CD4-positive, alpha-beta T cell (primary cell): ENCODE results near the gene POLE. TPM values are rescaled to one million over a fixed set of nuclear protein-coding genes. Genes with fewer than 3 reads are reported as not detected.

Experiments used
- ATAC-seq: fragments of 200-7000 bp; cut with Tn5 transposase; one replicate; pipeline ENCODE4 v1.10.0; 2022; ENCODE audit warnings: mild to moderate bottlenecking; ENCODE audit not compliant: poor library complexity
- CTCF ChIA-PET: fragments of 350-600 bp; sonication (Branson Sonifier 250); formaldehyde crosslinking; loops from one replicate; lab custom pipeline; 2021; ENCODE audit warnings: antibody characterized with exemption, inconsistent platforms; lab: Charles Lee
- POLR2A ChIA-PET: fragments of 350-600 bp; sonication (Branson Sonifier 250); formaldehyde crosslinking; loops from one replicate; lab custom pipeline; 2021; ENCODE audit warnings: antibody characterized with exemption, inconsistent platforms; lab: Charles Lee
- DNase-seq, 14 experiments: peaks; one replicate each; pipeline ENCODE4 v3.0.0-alpha.2; 2013 to 2020; ENCODE audit warnings: mixed read lengths in 2 of 14
- H3K27ac ChIP-seq, 2 donors: one replicate each; pipeline versions ENCODE4 v1.5.1 to v1.7.0; 2013; ENCODE audit warnings: low read length in 2 of 2, low read depth in 1 of 2, mild to moderate bottlenecking in 1 of 2
- H3K27me3 ChIP-seq, 2 experiments: 1 replicate in 1 of 2; 2 replicates in 1 of 2; pipeline versions ENCODE4 v1.6.1 to v1.7.0; 2013; ENCODE audit warnings: low read length in 2 of 2, control low read depth in 1 of 2, mild to moderate bottlenecking in 1 of 2, moderate library complexity in 1 of 2; ENCODE audit not compliant: insufficient read depth in 2 of 2, control insufficient read depth in 1 of 2
- H3K36me3 ChIP-seq: one replicate; pipeline ENCODE4 v1.6.1; 2013; ENCODE audit warnings: low read length, control low read depth; ENCODE audit not compliant: insufficient read depth
- H3K4me1 ChIP-seq: one replicate; pipeline ENCODE4 v1.6.1; 2013; ENCODE audit warnings: low read length, control low read depth; ENCODE audit not compliant: insufficient read depth
- H3K4me3 ChIP-seq: one replicate; pipeline ENCODE4 v1.5.1; 2013; ENCODE audit warnings: mild to moderate bottlenecking, low read length, moderate library complexity
- H3K9me3 ChIP-seq, 2 experiments: 1 replicate in 1 of 2; 2 replicates in 1 of 2; pipeline versions ENCODE4 v1.6.1 to v1.7.0; 2013; ENCODE audit warnings: low read length in 2 of 2, mild to moderate bottlenecking in 2 of 2, control low read depth in 1 of 2, moderate library complexity in 1 of 2; ENCODE audit not compliant: control insufficient read depth in 1 of 2, insufficient read depth in 1 of 2
- H3K27ac Mint-ChIP-seq: one replicate; pipeline ENCODE4 v1.8.0; 2020; ENCODE audit warnings: mixed read lengths
- H3K27me3 Mint-ChIP-seq: one replicate; pipeline ENCODE4 v1.8.0; 2021; ENCODE audit warnings: mixed read lengths
- H3K36me3 Mint-ChIP-seq: one replicate; pipeline ENCODE4 v1.8.0; 2021; ENCODE audit warnings: low read depth, mixed read lengths
- H3K4me1 Mint-ChIP-seq: one replicate; pipeline ENCODE4 v1.8.0; 2021; ENCODE audit warnings: low read depth, mixed read lengths
- H3K4me3 Mint-ChIP-seq: one replicate; pipeline ENCODE4 v1.8.0; 2020; ENCODE audit warnings: mild to moderate bottlenecking, mixed read lengths
- H3K9me3 Mint-ChIP-seq: one replicate; pipeline ENCODE4 v1.8.0; 2020; ENCODE audit warnings: mixed read lengths
- intact Hi-C, 2 experiments: fragments of 100-400 bp; cut with DNase I in 1 of 2; cut with micrococcal nuclease in 1 of 2; formaldehyde crosslinking; loops; one replicate each; pipeline versions ENCODE4 v1.15.1 to v1.9.0; 2023 to 2025; cut with DNase I, micrococcal nuclease
- total RNA-seq, 174 experiments: library from RNA in 2 of 174; stranded (reverse) in 2 of 174; gene quantifications; one replicate each; pipeline ENCODE4 v1.2.3 and lab custom pipeline; 2021 to 2026
- TF ChIP-seq, protein P1 (sequence below): fragments of 200-600 bp; IDR thresholded peaks from one replicate; pipeline ENCODE4 v1.8.0; 2022; ENCODE audit warnings: antibody characterized with exemption, mild to moderate bottlenecking

POLE gene
- total RNA-seq, 2 experiments from 2014 or later, result 41.8 to 46.1 TPM

DNA sequence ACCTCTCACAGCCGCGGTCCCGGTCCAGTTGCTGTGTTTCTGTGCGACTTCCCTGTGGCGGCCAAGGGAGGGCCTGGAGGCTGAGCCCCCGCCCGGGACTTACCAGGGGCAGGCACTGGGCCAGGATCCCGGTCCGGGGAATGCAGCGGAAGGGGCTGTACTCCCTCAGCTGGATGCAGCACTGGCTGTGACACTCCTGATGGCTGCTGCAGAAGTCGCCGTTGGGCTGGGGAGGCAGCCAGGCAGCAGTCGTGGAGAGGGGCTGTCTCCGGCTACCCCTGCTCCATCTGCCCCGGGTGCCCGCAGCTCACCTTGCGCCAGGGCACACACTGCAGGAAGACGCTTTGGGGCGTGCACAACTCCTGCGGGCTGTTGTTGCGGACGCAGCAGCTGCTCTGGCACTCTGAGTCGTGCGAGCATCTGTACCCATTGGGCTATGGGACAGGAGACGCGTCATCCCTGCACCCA lies 83.0 kb downstream of the POLE start:
- no peaks in the 10 kb centered on the region for H3K9me3 Mint-ChIP-seq
- peaks cover 13% of the 10 kb centered on the region for H3K4me1 Mint-ChIP-seq
- no peaks in the 10 kb centered on the region for H3K36me3 Mint-ChIP-seq
- Histone ChIP-seq H3K9me3 (peaks cover 0 to 22% of the 10 kb centered on the region in 2 experiments), H3K27me3 (peaks cover 21 to 43% of the 10 kb centered on the region in 2 experiments), H3K36me3 (no peaks in the 10 kb centered on the region), H3K4me1 (peaks cover 19% of the 10 kb centered on the region), H3K27ac (no peak overlapping the region), H3K4me3 (no peak overlapping the region)
- intact Hi-C loops, result no loop called here
- H3K4me3 Mint-ChIP-seq, result no peak overlapping the region
- H3K27me3 Mint-ChIP-seq, result peaks cover 57% of the 10 kb centered on the region
- peak; percentile 30 for ATAC-seq
- CTCF ChIA-PET, result interaction anchor here (1.7 kb wide), 1 partner anchor 11 kb away, joined by 4 read pairs; no protein-coding TSS in a partner anchor
- H3K27ac Mint-ChIP-seq, result no peak overlapping the region
- TF ChIP-seq, protein P1, sequence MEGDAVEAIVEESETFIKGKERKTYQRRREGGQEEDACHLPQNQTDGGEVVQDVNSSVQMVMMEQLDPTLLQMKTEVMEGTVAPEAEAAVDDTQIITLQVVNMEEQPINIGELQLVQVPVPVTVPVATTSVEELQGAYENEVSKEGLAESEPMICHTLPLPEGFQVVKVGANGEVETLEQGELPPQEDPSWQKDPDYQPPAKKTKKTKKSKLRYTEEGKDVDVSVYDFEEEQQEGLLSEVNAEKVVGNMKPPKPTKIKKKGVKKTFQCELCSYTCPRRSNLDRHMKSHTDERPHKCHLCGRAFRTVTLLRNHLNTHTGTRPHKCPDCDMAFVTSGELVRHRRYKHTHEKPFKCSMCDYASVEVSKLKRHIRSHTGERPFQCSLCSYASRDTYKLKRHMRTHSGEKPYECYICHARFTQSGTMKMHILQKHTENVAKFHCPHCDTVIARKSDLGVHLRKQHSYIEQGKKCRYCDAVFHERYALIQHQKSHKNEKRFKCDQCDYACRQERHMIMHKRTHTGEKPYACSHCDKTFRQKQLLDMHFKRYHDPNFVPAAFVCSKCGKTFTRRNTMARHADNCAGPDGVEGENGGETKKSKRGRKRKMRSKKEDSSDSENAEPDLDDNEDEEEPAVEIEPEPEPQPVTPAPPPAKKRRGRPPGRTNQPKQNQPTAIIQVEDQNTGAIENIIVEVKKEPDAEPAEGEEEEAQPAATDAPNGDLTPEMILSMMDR, result no peak
- POLR2A ChIA-PET, result no interaction called here
- peak in 1 of 14 experiments; percentile 16 for DNase-seq

DNA sequence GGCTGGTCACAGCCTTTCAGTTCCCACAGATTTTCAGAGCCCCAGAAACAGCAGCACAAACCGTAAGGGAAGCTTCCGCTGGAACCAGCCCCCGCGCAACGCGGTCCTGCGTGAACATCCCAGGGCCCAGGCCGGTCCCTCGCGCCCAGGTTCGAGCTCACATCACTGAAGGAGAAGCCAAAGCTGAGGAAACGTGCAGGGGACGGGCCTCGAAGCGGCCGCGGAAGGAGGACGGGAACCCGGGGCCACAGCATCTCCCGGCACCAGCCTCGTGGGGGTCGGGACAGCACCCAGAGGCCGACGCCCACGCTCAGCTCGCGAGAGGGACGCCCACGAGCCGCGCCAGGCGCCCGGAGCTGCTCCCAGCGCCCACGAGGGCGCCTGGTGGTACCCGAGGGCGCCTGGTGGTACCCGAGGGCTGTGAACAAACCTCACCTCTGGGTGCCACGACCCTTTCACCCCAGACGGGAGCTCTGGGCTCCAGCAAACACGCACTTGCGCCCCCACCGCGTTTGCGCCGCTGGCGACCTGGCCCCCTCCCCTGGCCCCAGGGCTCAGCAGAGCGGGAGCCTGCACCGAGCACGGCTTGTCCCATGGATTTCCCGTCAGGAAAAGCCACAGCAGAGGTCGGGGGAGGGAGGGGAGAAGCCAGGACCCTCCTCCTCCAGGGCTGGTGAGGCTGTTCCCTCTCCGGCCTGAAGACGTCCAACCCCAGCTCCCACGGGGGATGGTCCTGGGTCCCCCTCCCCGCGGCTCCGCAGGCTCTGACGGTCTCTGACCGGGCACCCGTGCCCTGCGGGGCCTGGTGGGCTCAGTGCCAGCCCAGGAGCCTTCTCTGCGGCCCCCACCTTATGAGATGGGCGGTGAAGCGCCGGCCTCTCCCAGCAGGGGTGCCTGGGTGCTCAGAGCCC lies 83.6 kb downstream of the POLE start:
- TF ChIP-seq, protein P1, result no peak
- peaks cover 0 to 22% of the 10 kb centered on the region in 2 experiments for H3K9me3 ChIP-seq
- peaks cover 55% of the 10 kb centered on the region for H3K27me3 Mint-ChIP-seq
- H3K27ac ChIP-seq, result no peak overlapping the region
- no peak overlapping the region for H3K4me3 Mint-ChIP-seq
- H3K36me3 ChIP-seq, result no peaks in the 10 kb centered on the region
- H3K4me3 ChIP-seq, result no peak overlapping the region
- ChIA-PET POLR2A (no interaction called here), CTCF (interaction anchor here (1.7 kb wide), 1 partner anchor 11 kb away, joined by 4 read pairs; no protein-coding TSS in a partner anchor)
- ATAC-seq, result no peak
- no peak overlapping the region for H3K27ac Mint-ChIP-seq
- peaks cover 18% of the 10 kb centered on the region for H3K4me1 Mint-ChIP-seq
- DNase-seq, result peak in 1 of 14 experiments; percentile 17
- H3K36me3 Mint-ChIP-seq, result no peaks in the 10 kb centered on the region
- intact Hi-C loops, result no loop called here
- H3K4me1 ChIP-seq, result peaks cover 24% of the 10 kb centered on the region
- no peaks in the 10 kb centered on the region for H3K9me3 Mint-ChIP-seq
- H3K27me3 ChIP-seq, result peaks cover 21 to 37% of the 10 kb centered on the region in 2 experiments

DNA sequence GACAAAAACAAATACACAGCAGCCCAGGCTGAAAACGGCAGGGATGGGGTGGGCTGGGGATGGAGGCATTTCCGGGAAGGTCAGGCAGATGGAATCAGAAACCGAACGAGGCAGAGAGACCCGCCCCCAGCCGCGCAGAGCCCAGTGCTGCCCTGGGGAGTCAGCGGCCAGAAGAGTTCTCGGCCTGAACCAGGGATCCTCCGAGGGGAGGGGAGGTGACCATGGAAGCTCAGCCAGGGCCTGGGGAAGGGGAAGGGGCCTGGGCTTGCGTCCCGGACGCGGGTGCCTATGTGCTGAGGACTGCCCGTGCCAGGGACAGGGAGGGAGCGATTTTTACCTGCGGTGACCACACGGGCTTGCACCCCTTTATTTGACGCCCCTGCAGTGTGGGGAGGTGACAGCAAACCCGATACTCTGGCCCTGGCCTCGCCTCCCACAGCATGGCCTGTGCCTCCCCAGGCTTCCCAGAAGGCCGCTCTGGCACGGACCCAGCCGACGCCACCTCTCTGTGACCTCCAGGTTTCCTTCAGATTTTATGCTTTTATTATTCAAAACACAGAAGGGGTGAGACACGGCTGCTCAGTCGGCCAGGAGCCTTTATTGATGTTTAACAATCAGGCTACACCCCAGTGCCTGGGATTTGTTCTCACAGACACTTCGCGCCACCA lies 84.4 kb downstream of the POLE start:
- Histone ChIP-seq H3K27me3 (peaks cover 21 to 34% of the 10 kb centered on the region in 2 experiments), H3K4me1 (peaks cover 25% of the 10 kb centered on the region), H3K9me3 (peaks cover 0 to 22% of the 10 kb centered on the region in 2 experiments), H3K27ac (no peak overlapping the region), H3K36me3 (no peaks in the 10 kb centered on the region), H3K4me3 (no peak overlapping the region)
- Mint-ChIP-seq H3K4me1 (peaks cover 20% of the 10 kb centered on the region), H3K4me3 (no peak overlapping the region), H3K9me3 (no peaks in the 10 kb centered on the region), H3K27ac (no peak overlapping the region), H3K36me3 (no peaks in the 10 kb centered on the region), H3K27me3 (peaks cover 47% of the 10 kb centered on the region)
- ChIA-PET CTCF (interaction anchor here (1.7 kb wide), 1 partner anchor 12 kb away, joined by 4 read pairs; no protein-coding TSS in a partner anchor), POLR2A (no interaction called here)
- no peak for DNase-seq
- intact Hi-C loops, result no loop called here
- no peak for ATAC-seq
- TF ChIP-seq, protein P1, result no peak
